HG03521 (cell line): ENCODE measurements around the gene SREBF2.

ENCODE experiments used
- ATAC-seq: cut with Tn5 transposase; IDR thresholded peaks from one replicate; pipeline ENCODE4 v1.9.1; 2021; ENCODE audit warnings: mild to moderate bottlenecking, moderate library complexity; ENCODE audit not compliant: unreplicated experiment

The SREBF2 gene

DNA sequence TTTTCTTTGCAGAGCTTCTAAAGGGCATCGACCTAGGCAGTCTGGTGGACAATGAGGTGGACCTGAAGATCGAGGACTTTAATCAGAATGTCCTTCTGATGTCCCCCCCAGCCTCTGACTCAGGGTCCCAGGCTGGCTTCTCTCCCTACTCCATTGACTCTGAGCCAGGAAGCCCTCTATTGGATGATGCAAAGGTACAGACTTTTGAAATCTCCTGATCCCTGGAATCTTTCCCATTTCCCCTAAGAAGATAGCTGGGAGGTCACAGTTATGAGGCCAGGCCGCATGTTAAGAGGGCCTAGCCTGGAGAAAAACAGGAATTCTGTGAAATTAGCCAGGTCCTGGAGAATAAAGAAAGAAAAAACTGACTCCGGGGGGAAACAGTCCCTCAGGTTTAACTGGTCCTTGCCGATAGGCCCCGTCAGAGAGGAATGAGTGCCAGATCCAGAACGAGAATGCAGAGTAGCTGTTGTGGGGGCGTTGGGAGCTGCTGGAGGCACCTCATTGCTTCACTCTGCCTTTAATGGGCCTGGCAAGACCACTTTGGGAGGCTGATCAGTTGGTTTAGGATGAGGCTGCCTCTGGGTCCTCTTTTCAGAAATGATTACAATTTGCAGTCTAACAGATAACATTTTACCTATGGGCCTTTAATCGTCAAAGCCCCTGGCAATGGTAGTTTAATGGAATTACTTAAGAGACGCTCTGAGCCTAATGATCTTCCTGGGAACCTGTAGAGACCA, 42.8 kb downstream of the SREBF2 start:
- ATAC-seq, result no peak

GRCh38 chr22:41876275-41876674, 43.4 kb downstream of the SREBF2 start:
- no peak for ATAC-seq

GRCh38 chr22:41876675-41877074, 43.8 kb downstream of the SREBF2 start:
- no peak for ATAC-seq

GRCh38 chr22:41880653-41881052, 47.7 kb downstream of the SREBF2 start:
- no peak for ATAC-seq

- ATAC-seq, result no peak
Measured at GRCh38 chr22:41883400-41883799, 50.5 kb downstream of the SREBF2 start.

DNA sequence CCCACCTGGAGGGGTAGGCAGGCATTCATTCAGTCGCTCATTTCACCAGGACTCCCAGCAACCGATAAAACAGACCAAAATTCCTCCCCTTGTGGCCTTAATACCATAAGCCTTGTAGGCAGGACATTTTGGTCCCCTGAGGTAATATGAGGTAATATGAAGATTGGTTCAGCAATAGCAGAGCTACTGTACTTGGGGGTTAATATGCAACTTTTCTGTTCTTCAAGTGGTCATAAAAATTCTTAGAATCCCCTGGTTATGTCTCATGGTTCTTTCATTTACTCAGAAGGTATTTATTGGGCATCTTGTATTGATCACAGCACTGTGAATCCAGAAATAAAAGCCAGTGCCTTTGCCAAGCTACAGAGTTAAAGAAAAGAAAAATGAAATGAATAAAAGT, 52.2 kb downstream of the SREBF2 start:
- ATAC-seq, result no peak

DNA sequence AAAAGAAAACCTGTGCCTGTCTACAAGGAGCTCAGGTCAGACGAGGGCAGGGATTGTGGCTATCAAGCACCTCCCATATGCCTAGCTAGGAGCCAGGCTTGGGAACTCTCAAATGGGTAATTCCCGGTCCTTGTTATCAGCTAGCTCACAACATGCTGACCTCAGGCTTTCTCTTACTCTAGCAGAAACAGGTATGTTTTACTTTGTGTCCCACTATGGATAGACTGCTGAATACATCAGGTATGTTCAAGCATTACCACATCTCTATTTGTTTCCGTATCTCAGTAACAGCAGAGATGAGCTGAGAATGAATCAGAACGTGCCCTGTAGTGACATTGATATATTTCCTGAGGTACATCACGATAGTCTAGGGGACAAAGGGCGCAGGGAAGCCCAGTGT, 52.6 kb downstream of the SREBF2 start:
- no peak for ATAC-seq

DNA sequence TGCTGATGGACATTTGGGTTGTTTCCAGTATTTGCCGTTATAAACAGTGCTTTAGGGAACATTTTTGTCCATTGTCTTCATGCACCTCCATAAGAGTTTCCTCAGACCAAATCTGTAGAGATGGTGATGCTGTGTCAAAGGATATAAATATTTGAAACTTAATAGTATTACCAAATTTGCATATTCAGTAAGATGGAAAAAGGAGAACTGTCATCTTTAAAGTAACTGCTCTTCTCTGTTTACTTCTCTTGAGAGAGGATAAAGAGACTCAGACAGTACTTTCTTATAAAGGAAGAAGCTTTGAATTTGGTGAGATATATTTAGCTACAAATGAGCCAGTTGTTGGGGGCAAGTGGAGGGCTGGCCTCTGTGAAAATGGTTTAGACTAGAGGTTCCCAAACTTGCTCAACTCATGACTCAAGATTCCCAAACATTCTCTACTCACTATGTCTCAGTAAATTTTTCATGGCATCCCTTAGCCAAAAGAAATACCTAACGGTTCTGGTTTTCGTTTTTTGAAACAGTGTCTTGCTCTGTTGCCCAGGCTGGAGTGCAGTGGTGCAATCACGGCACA, 55.8 kb downstream of the SREBF2 start:
- ATAC-seq, result no peak

DNA sequence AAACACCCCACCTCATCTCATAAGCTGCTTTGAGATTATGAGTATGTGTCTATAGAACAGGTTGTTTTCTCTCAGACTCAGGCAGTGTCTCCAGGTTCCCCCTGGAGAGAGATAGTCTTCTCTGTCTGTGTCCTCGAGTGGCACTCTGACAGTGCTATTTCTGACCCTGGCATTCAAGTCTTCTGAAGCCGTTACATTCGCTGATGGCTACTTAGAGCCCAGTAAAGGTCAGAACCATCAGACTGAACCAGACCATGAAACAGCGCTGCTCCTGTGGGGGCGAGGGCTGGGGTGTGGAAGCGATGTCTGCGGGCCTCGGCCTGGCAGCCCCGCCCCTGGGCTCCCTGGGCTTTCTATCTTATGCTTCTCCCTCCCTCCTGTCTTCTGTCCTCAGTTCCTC, 58.5 kb downstream of the SREBF2 start:
- ATAC-seq, result no peak

- ATAC-seq, result no peak
Measured at GRCh38 chr22:41892721-41893120, 59.8 kb downstream of the SREBF2 start.

DNA sequence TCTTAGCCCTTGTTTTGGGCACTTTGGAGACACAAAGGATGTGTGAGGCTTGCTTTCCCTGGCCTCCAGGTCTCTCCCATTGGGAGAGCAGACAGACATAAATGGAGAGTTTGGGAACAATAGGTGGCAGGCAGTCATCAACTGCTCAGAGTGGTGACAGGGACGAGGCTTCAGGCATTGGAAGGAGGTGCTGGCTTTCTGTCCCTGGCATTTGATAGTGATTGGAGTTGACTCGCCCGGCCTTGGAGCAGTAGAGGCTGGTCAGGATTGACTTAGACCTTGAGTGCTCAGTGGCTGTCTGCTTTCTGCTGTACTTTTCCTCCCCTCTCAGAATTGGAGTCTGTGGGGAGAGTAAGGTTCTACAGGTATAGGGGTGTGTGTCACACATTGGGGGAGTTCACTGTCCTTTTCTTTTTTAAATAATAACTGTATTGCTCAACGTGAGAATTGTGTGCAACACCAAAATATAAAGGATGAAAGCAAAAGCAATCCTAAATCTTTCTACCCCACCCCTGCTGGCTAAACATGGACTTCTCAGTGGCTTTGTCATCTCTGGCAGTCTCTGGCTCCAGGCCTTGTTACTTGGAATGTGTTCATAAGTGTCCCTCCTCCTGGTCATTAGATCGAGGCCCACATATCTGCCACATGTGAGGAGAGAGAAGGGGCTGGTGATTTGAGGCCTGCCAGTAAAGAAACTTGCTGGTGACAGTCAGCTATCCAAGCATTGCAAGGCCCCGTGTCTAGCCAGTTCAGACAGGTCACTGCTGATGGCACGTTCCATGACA, 60.9 kb downstream of the SREBF2 start:
- ATAC-seq, result no peak

GRCh38 chr22:41898645-41899044, 65.7 kb downstream of the SREBF2 start:
- no peak for ATAC-seq

DNA sequence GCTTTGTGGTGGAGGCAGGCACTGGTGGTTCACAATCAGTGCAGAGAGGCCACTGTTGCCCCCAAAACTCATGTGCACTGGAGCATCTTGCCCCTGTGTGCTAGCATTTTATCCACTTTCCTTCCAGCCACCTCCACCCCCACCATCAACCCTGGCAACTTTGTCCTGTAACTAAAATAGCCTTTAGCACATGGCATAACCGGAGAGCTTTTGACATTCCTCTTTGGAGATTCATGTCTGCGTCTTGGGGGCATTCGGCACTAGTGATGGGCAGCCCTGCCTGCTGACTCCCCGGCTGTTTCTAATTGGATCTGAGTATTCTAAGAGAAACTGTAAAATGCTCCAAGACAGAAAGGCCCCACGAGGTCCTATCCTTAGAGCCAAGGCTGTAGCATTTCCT, 66.2 kb downstream of the SREBF2 start:
- ATAC-seq, result no peak

DNA sequence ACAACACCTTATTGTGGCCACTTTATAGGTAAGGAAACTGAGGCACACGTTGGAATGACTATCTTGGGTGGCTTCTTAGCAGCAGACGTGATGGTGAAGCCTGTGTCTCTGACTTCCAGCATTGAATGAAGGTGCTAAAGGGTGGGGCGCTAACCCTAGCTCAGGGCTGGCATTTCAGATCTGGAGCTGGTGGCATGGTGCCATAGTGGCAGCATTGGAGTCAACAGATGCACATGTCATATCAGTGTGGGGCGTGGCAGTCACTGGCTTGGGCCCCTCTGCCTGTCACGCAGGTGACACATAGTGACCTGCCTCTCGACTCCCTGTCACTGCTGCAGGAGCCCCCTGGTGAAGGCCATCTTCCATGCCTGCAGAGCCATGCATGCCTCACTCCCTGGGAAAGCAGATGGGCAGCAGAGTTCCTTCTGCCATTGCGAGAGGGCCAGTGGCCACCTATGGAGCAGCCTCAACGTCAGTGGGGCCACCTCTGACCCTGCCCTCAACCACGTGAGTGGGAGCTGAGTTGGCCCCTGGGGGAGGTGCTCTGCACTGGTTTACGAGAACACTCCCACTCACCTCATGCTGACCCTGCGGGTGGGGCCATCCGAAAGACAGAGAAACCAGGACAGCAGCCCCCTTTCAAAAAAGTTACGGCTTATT, 67.2 kb downstream of the SREBF2 start:
- ATAC-seq, result no peak

DNA sequence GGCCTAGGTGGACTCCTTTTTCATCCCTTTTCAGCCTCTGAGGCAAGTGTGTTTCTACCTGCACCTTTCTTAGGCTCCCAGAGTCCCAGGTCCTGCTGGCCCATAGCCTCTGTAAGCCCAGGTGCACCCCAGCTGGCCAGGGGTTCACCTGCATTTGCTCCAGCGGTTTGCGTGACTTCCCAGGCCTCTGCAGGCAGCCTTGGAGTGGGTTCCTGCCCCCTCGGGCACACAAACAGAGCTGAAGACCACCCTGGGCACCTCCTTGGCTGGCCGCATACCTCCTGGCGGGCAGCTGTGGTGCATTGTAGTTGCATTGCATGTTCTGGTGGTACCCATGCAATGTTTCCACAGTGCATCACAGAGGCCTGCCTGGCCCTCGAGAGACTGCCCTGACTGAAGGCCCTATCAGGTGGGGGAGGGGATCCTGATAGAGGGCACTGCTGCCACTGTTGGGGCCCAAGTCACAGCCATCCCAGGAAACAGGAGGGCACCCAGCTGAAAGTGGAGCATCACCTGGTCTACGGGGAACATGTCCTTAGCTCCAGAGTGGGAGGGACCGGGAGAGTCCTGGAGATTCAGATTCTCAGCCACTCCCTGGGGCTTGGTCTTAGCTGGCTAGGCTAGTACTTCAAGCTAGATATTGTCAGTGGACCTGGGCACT, 67.9 kb downstream of the SREBF2 start:
- ATAC-seq, result no peak

DNA sequence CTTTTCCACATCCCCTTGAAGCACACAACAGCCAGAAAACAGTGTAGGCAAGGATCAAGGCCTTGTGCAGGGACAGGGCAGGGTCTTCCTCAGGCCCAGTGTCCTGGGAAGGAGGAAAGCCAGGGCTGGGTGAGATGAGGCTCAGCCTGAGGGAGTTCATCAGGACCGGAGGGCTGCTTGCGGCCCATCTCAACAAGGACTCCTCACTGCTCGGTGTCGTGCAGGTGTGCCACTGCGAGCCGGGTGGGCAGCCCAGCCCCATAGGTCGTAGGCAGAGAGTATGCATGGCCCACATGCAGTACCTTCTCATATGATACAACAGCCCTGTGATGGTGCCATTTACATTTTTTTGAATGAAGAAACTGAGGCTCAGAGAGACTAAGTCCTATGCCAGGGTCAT, 69.1 kb downstream of the SREBF2 start:
- no peak for ATAC-seq

GRCh38 chr22:41902932-41903421, 70.1 kb downstream of the SREBF2 start:
- ATAC-seq, result no peak

DNA sequence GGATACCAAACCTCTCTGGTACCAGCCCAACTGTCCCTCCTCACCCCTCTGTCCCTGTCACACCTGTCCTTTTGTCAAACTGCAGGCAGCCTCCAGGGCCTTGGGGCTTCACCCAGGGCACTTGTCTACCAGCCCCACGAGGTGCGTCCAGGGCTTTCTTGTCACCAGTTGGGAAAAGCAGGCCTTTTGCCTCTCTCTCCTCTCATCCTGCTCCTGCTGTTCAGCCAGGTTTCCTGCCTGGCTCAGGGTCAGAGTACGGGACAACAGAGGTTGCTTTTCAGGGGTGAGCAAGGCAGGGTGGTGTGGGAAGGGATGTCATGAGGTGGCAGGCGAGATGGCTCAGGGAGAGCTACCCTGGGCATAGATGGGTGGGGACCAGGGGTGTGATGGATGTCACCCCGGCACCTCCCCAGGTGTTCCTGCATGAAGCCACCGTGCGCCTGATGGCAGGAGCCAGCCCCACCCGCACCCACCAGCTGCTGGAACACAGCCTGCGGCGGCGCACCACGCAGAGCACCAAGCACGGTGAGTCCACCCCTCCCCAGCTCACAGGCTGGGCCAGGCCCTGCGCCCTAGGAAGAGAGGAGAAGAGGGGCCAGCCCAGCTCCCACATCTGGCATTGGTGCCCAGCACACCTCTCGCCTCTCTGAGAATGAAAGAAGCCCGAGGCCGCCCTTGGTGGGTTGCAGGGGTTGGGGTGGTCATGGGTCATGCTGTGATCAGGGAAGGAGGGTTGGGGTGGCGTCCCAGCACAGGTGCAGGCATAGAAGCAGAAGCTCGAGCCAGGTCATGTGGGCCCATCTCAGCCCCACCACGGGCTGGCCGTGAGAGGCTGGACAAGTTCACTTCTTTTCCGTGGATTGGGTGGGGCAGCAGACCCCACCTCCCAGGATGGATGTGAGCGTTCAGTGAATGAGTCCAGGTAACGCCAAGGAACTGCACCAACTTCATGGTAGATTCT, 71.8 kb downstream of the SREBF2 start:
- ATAC-seq, result no peak

DNA sequence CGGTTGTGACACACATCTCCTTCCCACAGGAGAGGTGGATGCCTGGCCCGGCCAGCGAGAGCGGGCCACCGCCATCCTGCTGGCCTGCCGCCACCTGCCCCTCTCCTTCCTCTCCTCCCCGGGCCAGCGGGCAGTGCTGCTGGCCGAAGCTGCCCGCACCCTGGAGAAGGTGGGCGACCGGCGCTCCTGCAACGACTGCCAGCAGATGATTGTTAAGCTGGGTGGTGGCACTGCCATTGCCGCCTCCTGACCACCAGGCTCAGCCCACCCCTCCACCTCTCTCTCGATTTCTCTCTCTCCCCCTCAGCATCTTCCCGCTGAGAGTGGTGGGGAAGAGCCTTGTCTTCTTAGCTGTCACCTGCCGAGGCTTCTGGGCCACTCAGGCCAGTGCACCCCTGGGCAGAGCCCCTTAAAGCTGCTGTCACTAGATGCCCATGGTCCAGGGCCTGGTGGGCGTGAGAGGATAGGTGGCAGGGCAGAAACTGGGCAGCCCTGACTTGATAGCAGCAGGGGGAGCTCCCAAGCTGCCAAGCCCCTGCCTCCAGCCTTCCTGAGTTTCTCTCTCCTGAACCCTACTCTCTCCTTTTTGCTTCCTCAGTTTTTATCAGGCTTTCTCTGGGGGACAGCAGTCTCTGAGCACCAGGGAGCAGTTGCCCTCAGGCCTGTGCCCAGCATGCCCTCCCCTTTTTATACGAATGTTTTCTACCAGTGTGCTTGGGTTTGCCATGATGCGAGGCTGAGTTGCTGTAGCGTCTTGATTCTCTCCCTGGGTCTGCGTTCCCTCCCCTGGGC, 72.7 kb downstream of the SREBF2 start:
- ATAC-seq, result no peak
